ENCODE data around the gene CAPN14. TPM values are rescaled to one million over a fixed set of nuclear protein-coding genes. Genes with fewer than 3 reads are reported as not detected.

Gene CAPN14
- total and polyA plus RNA-seq, 2 of the 4 experiments (the other 2 are of a cell fraction), result under 0.01 to 0.09 TPM

DNA sequence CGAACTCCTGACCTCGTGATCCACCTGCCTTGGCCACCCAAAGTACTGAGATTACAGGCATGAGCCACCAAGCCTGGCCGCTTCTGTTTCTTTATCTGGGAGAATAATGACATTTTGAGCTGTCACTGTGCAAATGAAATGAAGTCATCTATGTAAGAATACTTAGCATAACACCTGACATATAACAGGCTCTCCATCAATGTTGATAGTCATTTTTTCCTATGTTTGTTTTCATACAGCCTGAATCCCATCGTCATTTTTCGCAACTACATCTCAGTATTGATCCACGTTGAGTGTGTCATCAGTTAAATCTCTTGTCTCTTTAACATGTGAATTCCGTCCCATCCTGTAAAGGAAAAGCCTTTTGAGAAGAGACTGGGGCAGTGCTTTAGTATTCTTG lies 6.4 kb upstream of the CAPN14 start:
- Histone ChIP-seq H3K27me3 (ENCODE audit: control insufficient read depth, insufficient read depth, low read length) (peaks cover 40% of the 10 kb centered on the region), H2BK15ac (ENCODE audit: low read depth, low read length) (no peak overlapping the region), H3K79me1 (ENCODE audit: low read depth in 1 of 2, low read length in 2 of 2) (no peaks in the 10 kb centered on the region), H3K4me1 (ENCODE audit: control insufficient read depth, insufficient read depth, low read length) (peaks cover 2% of the 10 kb centered on the region), H3K4me2 (ENCODE audit: low read depth, low read length) (no peak overlapping the region), H3K36me3 (ENCODE audit: control insufficient read depth, insufficient read depth, low read length) (no peaks in the 10 kb centered on the region), H4K5ac (ENCODE audit: low read depth, low read length) (no peak overlapping the region), H2AFZ (replicated peaks; ENCODE audit: low read length, poor library complexity) (no peak overlapping the region), H2BK5ac (ENCODE audit: low read depth, low read length, poor library complexity, severe bottlenecking) (no peak overlapping the region), H2AK9ac (replicated peaks; ENCODE audit: low read depth, low read length, poor library complexity) (no peak overlapping the region), H3K9ac (ENCODE audit: low read depth, low read length) (no peak overlapping the region), H3K14ac (replicated peaks; ENCODE audit: low read depth, low read length) (no peak overlapping the region), H3K9me3 (ENCODE audit: control insufficient read depth, insufficient read depth, low read length) (no peaks in the 10 kb centered on the region), H2BK20ac (ENCODE audit: low read depth, low read length) (no peak overlapping the region), H4K91ac (ENCODE audit: insufficient read depth, low read depth, low read length) (no peak overlapping the region), H4K8ac (ENCODE audit: low read depth in 2 of 2, low read length in 2 of 2) (no peak overlapping the region), H3K23ac (ENCODE audit: low read depth, low read length) (no peak overlapping the region), H3K56ac (ENCODE audit: extremely low read depth, insufficient read depth, low read length) (no peak overlapping the region), H3K27ac (ENCODE audit: insufficient read depth, low read length) (no peak overlapping the region), H2BK120ac (ENCODE audit: low read depth, low read length) (no peak overlapping the region), H4K20me1 (ENCODE audit: insufficient read depth, low read length) (no peaks in the 10 kb centered on the region), H3K4ac (ENCODE audit: low read depth, low read length) (no peak overlapping the region), H3K18ac (ENCODE audit: low read depth, low read length) (no peak overlapping the region), H2AK5ac (ENCODE audit: low read depth, low read length) (no peak overlapping the region), H3K9me1 (ENCODE audit: insufficient read depth, low read length) (no peaks in the 10 kb centered on the region), H3K4me3 (ENCODE audit: insufficient read depth, low read depth, low read length) (no peak overlapping the region)
- no TSS peak for BruUV-seq (replicated peaks)
- no peak for TF ChIP-seq RAD21 (IDR thresholded peaks at IDR 0.05; ENCODE audit: low read length)
- no peak for TF ChIP-seq NFE2L2 (IDR thresholded peaks at IDR 0.05; ENCODE audit: low read depth, low read length)
- no peak for ATAC-seq (ENCODE audit: low read depth)
- CTCF ChIA-PET, result no interaction called here
- WGBS, 2 experiments (ENCODE audit: extremely low coverage in 2 of 2, insufficient read length in 1 of 2), result no CpG with 5 or more reads among the region's 7 CpGs
- intact Hi-C loops (cut with micrococcal nuclease), result no loop called here
- in situ Hi-C loops (cut with MboI; ENCODE audit: low sequenced_read_pairs), result no loop called here
- dilution Hi-C loops (cut with HindIII; ENCODE audit: low sequenced_read_pairs, unreplicated experiment), result no loop called here
- DNase-seq, result no peak
- POLR2A ChIA-PET (ENCODE audit: unreplicated experiment), result no interaction called here
